Neural crest cell (in vitro differentiated cells): Measurements from ENCODE around the gene BABAM2. TPM values are rescaled to one million over a fixed set of nuclear protein-coding genes. Genes with fewer than 3 reads are reported as not detected.

ENCODE experiments used
- DNase-seq: peaks from one replicate; pipeline ENCODE4 v3.0.0; 2021; ENCODE audit warnings: low read depth, mixed read lengths, low spot score
- H3K27ac Mint-ChIP-seq: one replicate; pipeline ENCODE4 v1.8.0; 2021; ENCODE audit warnings: mild to moderate bottlenecking, mixed read lengths; ENCODE audit not compliant: unreplicated experiment
- H3K27me3 Mint-ChIP-seq: 2 replicates; pipeline ENCODE4 v1.8.0; 2021; ENCODE audit warnings: low read depth, mild to moderate bottlenecking, mixed read lengths
- H3K36me3 Mint-ChIP-seq: 2 replicates; pipeline ENCODE4 v1.8.0; 2021; ENCODE audit warnings: low read depth, mild to moderate bottlenecking, mixed read lengths
- H3K4me1 Mint-ChIP-seq: 2 replicates; pipeline ENCODE4 v1.8.0; 2021; ENCODE audit warnings: mixed read lengths
- H3K4me3 Mint-ChIP-seq: one replicate; pipeline ENCODE4 v1.8.0; 2021; ENCODE audit warnings: mild to moderate bottlenecking, mixed read lengths
- H3K9me3 Mint-ChIP-seq: 2 replicates; pipeline ENCODE4 v1.8.0; 2021; ENCODE audit warnings: mixed read lengths
- total RNA-seq: library from RNA; stranded (reverse); gene quantifications from 2 replicates; pipeline ENCODE4 v1.2.1, GENCODE V29; 2021
- TF ChIP-seq, protein P1 (sequence below): fragments of 200-600 bp; sonication (generic); conservative IDR thresholded peaks from 2 replicates; pipeline ENCODE4 v1.5.0; 2021; ENCODE audit warnings: antibody characterized with exemption, mild to moderate bottlenecking

The BABAM2 gene
- total RNA-seq, 1 donor from 2014 or later, result 28.6 TPM

DNA sequence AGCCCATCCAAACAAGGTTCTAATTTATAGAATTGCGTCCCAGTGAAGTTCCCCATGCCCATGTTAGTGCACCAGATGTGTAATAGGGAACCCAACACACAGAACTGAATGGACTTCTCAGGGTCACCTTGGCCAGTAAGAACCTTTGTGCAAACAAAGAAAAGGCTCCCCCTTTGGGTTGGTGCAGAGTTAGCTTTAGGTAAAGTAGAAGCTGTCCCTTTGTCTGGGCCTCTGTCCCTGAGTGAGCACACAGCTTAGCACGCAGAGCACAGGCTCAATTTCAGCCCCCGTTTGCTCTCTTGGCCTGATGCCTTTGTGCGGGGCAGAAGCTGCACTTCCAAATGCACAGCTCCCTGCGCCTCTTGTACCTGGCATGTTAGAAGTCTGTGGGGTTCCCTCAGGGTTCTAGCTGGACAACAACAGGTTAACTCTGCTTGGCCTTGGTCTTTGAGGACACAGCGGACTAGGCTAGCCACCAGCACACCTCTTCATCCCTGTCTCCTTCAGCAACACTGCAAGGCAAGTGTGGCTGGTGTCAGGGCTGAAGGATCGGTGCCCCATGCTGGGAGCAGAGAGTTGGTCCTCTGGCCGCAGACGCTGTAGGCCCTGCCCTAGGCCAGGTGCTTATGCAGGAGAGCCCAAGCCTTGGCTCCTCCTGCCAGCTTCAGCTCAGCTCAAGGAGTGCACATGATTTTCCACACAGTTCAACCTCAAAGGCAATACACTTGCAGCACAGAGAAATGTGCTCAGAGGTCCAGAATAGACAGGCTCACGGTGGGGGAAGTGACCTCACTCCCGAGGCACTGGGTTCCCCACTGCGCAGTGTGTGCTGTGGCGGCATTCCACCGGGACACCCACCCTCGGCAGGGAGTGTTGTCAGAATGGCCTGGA is 428.8 kb downstream of the BABAM2 start:
- no peaks in the 10 kb centered on the region for H3K27me3 Mint-ChIP-seq
- no peaks in the 10 kb centered on the region for H3K36me3 Mint-ChIP-seq
- H3K4me1 Mint-ChIP-seq, result peaks cover 27% of the 10 kb centered on the region
- TF ChIP-seq, protein P1, sequence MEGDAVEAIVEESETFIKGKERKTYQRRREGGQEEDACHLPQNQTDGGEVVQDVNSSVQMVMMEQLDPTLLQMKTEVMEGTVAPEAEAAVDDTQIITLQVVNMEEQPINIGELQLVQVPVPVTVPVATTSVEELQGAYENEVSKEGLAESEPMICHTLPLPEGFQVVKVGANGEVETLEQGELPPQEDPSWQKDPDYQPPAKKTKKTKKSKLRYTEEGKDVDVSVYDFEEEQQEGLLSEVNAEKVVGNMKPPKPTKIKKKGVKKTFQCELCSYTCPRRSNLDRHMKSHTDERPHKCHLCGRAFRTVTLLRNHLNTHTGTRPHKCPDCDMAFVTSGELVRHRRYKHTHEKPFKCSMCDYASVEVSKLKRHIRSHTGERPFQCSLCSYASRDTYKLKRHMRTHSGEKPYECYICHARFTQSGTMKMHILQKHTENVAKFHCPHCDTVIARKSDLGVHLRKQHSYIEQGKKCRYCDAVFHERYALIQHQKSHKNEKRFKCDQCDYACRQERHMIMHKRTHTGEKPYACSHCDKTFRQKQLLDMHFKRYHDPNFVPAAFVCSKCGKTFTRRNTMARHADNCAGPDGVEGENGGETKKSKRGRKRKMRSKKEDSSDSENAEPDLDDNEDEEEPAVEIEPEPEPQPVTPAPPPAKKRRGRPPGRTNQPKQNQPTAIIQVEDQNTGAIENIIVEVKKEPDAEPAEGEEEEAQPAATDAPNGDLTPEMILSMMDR, result no peak
- no peak for DNase-seq
- H3K4me3 Mint-ChIP-seq, result no peak overlapping the region
- H3K9me3 Mint-ChIP-seq, result no peaks in the 10 kb centered on the region
- H3K27ac Mint-ChIP-seq, result no peak overlapping the region

DNA sequence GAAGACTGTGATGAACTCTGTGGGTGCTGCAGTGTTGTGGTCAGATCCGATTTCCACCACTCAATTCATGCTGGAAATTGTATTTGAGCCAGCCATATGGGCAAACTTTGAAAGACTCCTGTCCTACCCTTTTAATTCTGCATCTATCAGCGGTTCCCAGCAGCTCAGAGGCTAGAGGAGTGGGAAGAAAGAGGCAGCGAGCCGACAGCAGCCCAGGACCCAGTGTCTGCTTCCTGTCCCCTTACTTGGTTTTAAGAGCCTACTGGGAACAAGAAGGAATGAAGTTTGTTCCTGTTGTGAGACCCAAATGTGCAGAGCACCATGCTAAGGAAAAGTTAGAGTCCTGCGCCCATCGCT is 429.5 kb downstream of the BABAM2 start:
- Mint-ChIP-seq H3K9me3 (no peaks in the 10 kb centered on the region), H3K4me3 (no peak overlapping the region), H3K27ac (no peak overlapping the region), H3K27me3 (no peaks in the 10 kb centered on the region), H3K36me3 (no peaks in the 10 kb centered on the region), H3K4me1 (peaks cover 30% of the 10 kb centered on the region)
- TF ChIP-seq, protein P1, result no peak
- DNase-seq, result no peak

DNA sequence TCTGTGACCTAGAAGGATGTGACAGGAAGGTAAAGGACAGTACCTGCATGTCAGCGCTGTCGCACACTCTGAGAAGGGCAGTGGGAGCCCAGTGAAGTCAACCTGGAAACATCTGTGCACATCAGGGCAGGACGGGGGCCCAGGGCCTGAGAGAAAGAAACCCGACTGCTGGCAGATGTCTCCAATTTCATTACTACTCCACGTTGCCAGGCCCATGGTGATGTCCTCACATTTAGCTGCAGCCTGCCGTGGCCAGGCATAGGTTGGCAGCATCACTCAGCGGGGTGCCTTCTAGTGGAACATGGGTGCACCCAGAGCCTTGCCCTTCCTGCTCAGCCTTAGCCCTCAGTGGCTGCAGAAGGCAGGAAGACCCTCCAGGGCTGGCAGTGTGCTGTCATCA is 429.8 kb downstream of the BABAM2 start:
- Mint-ChIP-seq H3K9me3 (no peaks in the 10 kb centered on the region), H3K4me1 (peaks cover 34% of the 10 kb centered on the region), H3K27ac (no peak overlapping the region), H3K36me3 (no peaks in the 10 kb centered on the region), H3K4me3 (no peak overlapping the region), H3K27me3 (no peaks in the 10 kb centered on the region)
- TF ChIP-seq, protein P1, result no peak
- no peak for DNase-seq

DNA sequence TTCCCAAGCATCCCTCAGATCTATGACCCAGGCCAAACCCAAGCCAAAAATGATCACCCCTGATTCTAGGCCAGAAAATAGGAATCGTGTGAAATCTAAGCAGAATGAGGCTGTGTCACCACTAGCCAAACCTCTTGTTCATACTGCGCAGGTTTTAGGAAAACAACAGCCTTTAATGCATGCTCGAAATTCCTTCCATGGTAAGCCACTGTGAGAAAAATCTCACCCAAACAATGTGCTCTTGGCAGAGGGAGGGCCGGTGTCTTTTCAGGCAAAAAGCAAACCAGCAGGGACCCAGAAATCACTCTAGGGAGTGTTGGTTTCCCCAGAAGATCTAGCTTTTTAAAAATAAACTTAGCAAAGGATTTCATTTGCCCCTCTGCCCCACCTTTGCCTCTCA is 430.9 kb downstream of the BABAM2 start:
- Mint-ChIP-seq H3K27ac (no peak overlapping the region), H3K4me3 (no peak overlapping the region), H3K36me3 (no peaks in the 10 kb centered on the region), H3K9me3 (no peaks in the 10 kb centered on the region), H3K4me1 (peaks cover 35% of the 10 kb centered on the region), H3K27me3 (no peaks in the 10 kb centered on the region)
- no peak for DNase-seq
- TF ChIP-seq, protein P1, result no peak

DNA sequence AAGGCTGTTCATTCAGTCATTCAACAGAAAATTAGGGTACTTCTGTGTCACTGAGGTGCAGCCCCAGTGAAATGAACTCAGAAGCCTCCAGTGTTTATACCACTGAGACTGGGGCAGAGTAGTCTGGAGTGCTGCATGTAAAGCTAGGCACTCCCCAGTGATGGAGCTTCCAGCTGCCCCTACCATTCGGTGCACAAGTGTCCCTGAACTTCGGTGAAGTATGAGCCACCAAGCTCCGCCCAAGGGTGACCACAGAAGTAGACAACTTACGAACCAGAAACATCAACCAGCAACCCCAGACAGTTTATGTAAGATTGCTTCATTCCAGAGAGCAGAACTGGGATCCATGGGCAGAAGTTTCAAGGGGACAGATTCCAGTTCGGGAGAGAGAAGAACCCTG is 431.5 kb downstream of the BABAM2 start:
- Mint-ChIP-seq H3K36me3 (no peaks in the 10 kb centered on the region), H3K27me3 (no peaks in the 10 kb centered on the region), H3K4me3 (no peak overlapping the region), H3K9me3 (no peaks in the 10 kb centered on the region), H3K4me1 (peaks cover 40% of the 10 kb centered on the region), H3K27ac (no peak overlapping the region)
- TF ChIP-seq, protein P1, result no peak
- DNase-seq, result no peak
